ENCODE results near the gene NDRG4.
"Not testable (repeated sequence)": the region's sequence is repeated elsewhere in the genome, so short reads cannot be mapped to it uniquely, and the experiment has no call there.

Gene NDRG4

GRCh38 chr16:58465817-58466216, 34.1 kb upstream of the NDRG4 start:
- DNase-seq (ENCODE audit: low read depth) = no peak

GRCh38 chr16:58466396-58466795, 33.5 kb upstream of the NDRG4 start:
- DNase-seq (ENCODE audit: low read depth) = no peak

DNA sequence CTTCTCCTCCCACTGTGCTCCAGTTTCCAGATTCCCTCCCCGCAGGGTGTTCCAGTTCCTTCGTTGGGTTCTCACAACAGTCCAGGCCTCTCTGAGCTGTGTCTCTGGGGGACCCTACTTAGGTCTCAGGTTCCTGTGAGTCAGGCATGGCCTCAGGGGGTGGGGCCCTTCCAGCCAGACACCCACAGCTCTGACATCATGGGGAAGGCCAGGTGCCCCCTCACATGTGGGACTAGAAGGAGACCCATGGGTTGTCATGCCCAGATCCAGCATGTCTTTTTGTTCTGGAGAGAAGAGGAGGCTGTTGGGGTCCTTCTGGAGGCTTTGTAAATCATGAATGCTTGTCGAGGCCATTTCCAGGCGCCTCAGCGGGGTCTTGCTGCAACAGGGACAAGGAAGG, 32.0 kb upstream of the NDRG4 start:
- no peak for DNase-seq (ENCODE audit: low read depth)

DNA sequence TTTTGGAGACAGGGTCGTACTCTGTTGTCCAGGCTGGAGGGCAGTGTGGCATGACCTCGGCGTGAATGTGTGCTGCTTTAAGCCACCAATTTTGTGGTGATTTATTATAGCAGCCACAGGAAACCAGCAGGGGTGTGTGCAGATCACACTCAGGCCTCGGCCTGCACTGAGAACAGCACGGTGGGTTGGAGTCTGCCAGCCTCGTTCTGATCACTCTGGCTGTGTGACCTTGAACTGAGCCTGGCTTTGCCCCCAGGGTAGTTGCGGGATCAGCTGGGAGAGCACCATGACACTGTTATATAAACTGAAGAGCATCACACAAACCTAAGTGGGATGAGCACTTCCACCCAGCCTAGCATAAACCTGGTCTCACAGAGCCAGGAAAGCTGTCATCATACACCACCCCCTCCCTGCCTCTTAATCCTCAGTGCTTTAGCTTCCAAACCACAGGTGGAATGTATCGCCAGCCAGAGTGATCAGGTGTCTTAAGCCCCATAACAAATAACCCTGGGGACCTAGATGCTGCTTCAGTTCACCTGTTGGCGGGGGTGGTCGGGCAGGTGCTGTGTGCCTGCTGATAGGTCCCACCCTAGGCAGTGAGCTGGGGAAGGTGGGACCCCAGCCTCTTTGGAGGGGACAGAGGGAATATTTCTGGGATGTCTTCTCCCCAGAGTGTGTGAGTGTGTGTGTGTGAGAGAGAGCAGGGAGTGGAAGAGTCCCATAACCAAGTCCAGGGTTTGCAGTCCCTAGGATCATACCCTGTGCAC, 28.6 kb upstream of the NDRG4 start:
- DNase-seq (ENCODE audit: low read depth) = no peak

- no peak for DNase-seq (ENCODE audit: low read depth)
Observed at GRCh38 chr16:58472266-58472665, 27.7 kb upstream of the NDRG4 start.

- DNase-seq (ENCODE audit: low read depth) = no peak
Observed at GRCh38 chr16:58472827-58473226, 27.1 kb upstream of the NDRG4 start.

- no peak for DNase-seq (ENCODE audit: low read depth)
Observed at GRCh38 chr16:58474296-58474695, 25.6 kb upstream of the NDRG4 start.

DNA sequence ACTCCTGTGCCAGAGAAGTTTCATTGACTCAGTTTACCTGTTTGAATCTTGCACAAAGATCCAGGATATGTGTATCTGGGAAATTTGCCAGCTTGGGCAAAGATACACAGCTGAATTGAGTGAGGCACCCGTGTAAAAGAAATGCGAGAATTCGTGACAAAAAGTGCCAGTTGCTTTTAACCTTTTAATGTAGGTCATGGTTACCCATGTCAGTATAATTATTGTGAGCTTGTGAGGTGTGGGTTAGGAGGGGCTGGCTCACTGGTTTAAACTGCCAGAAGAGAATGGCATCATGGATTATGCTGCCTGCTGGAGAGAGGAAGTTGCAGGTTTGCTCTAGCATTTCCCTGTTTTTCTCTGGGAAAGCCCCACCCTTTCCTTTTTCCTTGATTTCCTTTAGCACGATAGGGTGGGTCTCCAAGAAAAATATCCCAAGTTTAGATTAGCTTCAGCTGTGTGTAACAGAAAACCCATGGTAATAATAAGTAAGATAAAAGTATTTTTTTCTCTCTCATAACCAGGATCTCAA, 24.8 kb upstream of the NDRG4 start:
- no peak for DNase-seq (ENCODE audit: low read depth)

DNA sequence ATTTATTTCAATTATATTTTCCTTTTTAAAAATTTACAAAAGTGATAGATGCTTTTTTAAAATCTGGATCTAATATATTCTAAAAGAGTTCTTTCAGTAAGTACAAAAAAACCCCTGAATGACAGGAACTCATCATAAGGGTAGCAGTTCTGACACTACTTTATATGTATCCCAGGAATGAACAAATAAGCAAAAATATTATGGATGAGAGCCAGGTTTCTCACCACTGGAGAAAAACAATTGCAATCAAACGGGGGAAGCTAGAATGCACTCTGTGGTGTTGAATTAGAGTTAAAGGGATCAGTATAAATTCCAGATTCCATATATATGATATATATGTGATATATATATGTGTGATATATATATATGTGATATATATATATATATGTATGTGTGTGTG, 23.2 kb upstream of the NDRG4 start:
- no peak for DNase-seq (ENCODE audit: low read depth)

DNA sequence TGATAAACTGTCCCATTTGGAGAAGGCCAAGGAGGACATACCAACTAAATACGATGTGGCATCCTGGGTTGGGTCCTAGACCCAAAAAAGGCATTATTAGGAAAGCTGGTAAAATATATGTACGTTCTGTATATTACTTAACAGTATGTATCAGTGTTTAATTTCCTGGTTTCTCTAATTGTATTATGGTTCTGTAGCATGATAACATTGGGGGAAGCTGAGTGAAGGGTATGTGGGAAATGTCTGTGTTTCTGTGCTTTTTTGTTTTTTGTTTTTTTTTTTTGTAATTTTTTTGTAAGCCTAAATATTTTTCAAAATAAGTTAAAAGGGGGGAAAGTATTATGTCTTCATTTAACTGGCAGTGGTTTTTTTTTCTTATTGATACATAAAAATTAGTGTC, 21.5 kb upstream of the NDRG4 start:
- no peak for DNase-seq (ENCODE audit: low read depth)

DNA sequence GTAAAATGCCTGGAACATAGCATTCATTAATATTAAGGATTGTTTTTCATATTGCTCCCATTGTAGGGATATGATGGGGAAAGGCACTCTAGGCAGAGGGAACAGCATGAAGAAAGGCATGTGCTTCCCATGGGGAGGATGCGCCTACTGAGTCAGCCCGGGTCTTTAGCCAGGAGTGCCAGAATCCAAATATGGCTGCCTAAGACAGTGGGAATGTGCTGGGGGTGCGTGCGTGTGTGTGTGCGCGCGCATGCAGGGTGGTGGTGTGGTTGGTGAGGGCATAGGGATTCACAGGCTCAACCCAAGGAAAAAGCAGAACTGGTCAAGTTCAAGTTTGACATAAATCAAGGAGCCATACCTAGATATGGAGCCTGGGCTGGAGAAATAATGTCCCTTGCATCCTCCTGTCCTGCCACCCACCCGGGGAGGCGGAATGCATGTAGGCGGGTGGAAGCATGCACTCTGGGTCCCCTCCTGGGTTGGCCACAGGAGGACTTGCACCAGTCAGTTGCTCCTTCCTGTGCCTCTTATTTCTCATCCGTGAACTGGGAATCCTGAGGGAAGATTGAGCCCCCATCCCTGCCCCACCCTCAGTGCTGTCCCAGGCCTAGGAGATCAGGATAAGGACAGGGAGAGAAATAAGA, 18.6 kb upstream of the NDRG4 start:
- no peak for DNase-seq (ENCODE audit: low read depth)

- no peak for DNase-seq (ENCODE audit: low read depth)
Observed at GRCh38 chr16:58481931-58482330, 18.0 kb upstream of the NDRG4 start.

GRCh38 chr16:58485184-58485887, 14.6 kb upstream of the NDRG4 start:
- DNase-seq (ENCODE audit: low read depth) = no peak

DNA sequence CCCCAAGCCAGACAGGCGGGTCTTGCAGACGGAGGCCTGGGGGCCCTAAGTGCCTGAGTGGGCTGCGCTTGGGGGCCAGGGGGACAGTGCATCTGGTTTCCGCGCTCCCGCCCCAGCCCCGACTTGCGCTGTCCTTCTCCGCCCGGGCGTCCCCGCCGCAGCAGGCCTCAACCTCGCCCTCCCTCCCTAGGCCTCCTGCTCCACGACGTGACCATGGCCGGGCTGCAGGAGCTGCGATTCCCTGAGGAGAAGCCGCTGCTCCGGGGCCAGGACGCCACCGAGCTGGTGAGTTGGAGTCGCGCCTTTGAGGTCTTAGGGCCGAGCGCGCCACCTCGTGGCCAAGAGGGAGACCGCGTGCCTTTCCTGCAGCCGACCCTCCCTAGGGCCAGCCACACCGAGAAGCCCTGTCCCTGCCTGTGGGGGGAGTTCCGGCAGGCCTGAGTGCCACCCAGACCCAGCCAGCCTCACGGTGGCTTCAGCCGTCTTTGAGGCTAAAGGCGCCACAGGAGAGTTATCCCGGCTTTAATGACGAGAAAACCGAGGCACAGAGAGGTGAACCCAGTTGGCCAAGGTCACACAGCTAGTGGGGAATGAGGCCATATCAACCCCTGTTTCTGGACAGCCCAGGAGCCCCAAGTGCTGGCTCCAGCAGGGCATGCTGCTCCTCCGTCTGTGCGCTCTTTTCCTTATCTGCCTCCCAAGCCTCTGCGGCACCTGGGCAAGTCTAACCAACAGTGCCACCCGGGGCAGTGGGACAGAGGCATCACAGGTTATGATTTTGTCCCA, 12.2 kb upstream of the NDRG4 start:
- DNase-seq (ENCODE audit: low read depth) = peak; percentile 34

DNA sequence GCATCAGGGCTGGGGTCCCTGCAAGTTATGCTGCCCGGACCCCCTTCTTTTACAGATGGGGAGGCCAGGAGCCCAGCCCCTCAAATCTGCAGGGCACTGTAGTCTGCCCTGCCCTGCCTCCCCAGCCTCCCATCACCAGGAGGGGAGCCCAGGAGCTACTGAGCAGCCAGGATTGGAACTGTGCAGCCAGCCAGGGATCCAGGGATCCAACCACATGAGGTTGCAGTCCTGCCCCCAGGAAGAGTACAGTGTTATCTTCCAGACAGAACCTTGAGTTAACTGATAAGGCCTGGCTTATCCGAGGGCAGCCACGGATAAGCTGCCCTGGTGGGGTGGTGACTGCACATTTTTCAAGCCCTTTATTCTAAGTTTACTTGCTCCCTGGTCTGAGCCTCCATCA, 11.4 kb upstream of the NDRG4 start:
- DNase-seq (ENCODE audit: low read depth) = no peak

DNA sequence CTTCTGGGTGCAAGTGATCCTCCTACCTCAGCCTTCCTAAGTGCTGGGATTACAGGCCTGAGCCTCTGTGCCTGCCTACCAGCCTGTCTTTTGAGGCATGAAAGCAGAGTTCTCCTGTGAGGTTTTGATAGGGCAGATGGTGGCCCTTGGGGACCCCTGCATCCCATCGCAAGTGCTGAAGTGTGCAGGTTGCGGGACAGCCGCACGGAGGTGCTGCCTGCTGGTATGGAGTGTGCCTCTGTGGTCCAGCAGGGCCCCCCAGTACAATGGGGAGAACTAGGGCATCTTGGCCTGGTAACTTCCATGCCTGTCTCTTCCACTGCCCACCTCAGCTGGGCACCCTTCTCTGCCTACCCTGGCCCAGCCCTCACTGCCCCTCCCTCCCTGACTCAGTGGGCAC, 9.9 kb upstream of the NDRG4 start:
- no peak for DNase-seq (ENCODE audit: low read depth)

GRCh38 chr16:58490539-58490938, 9.4 kb upstream of the NDRG4 start:
- DNase-seq (ENCODE audit: low read depth) = not testable (repeated sequence)

DNA sequence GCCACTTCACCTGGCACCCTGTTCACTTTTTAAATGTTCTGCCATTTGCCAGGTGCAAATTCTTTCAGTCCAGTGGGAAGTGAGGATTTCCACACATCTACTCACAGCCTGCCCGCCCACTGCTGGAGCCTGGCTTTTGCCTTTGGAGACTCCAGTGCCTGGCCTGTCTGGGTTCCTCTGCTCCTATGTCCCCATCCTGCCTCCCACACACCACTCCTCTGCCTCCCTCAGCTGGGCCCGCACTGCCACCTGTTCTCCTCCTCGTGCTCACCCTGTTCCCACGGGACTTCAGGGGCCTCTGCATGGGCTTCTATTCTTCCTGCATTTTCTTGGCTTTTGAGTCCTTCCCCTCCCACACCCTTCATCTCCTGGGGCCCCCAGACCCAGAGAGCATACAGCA, 7.9 kb upstream of the NDRG4 start:
- DNase-seq (ENCODE audit: low read depth) = no peak

DNA sequence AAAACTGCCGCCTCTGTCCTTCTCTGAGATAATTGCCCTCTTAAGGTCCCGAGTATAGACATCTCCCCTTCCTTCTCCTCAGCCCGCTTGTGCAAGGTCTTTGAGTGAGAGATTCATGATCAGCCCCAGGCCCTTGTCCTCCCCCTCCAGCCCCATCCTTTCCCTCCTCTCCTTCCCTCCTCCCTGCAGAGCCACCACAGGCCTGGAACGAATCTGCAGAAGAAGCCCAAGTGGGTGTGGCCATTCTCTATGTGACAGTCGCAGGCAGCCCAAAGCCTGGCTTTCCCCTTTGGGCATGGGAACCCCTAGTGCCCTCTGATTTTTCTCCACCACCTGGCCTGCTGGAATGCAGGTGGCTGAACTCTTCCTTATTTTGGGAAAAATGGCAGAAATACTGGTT, 7.2 kb upstream of the NDRG4 start:
- no peak for DNase-seq (ENCODE audit: low read depth)

DNA sequence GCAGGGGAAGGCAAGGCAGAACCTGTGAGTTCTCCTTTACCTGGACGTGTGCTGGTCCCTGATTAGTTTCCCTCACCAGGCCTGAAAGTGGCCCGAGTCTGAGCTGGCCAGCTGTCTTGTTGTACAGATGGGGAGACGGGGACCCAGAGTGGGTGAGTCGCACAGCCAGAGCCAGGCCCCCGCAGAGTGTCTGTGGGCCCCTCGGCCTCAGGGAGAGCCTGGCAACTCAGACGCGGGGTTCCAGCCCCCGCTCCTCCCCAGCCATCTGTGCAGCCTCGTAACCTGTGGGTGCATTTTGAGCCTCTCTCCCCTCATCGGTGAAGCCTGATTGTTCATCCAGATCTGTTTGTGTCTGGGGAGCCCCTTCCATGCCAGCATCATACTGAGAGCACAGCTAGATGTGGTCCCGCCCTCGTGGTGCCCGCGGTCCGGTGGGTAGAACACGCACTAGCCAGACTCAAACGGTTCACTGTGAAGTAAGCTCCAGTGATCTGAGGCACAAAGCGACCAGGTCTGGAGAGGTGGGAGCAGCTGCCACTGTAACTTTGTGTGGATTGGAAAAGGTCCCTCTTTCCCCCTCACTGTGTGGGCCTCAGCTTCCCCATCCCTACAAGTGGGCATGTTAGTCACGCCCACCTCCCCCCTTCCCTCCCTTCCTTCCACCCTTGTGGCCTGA, 6.0 kb upstream of the NDRG4 start:
- DNase-seq (ENCODE audit: low read depth) = no peak

- peak; percentile 97 for DNase-seq (ENCODE audit: low read depth)
Observed at GRCh38 chr16:58494981-58495520, 4.9 kb upstream of the NDRG4 start.
